ENCODE measurements around the gene MEX3A.

The MEX3A gene

GRCh38 chr1:156102633-156103511, 20.6 kb upstream of the MEX3A start:
- peak; percentile 73 for DNase-seq (ENCODE audit: low read depth)

- DNase-seq (ENCODE audit: low read depth), result no peak
Observed at GRCh38 chr1:156101880-156102279, 19.6 kb upstream of the MEX3A start.

GRCh38 chr1:156100205-156100995, 18.1 kb upstream of the MEX3A start:
- no peak for DNase-seq (ENCODE audit: low read depth)

- DNase-seq (ENCODE audit: low read depth), result no peak
Observed at GRCh38 chr1:156099282-156099681, 17.0 kb upstream of the MEX3A start.

- no peak for DNase-seq (ENCODE audit: low read depth)
Observed at GRCh38 chr1:156098784-156099183, 16.5 kb upstream of the MEX3A start.

- no peak for DNase-seq (ENCODE audit: low read depth)
Observed at GRCh38 chr1:156097499-156098178, 15.4 kb upstream of the MEX3A start.

- peak; percentile 81 for DNase-seq (ENCODE audit: low read depth)
Observed at GRCh38 chr1:156096640-156097391, 14.6 kb upstream of the MEX3A start.

- no peak for DNase-seq (ENCODE audit: low read depth)
Observed at GRCh38 chr1:156095906-156096508, 13.7 kb upstream of the MEX3A start.

- DNase-seq (ENCODE audit: low read depth), result no peak
Observed at GRCh38 chr1:156091610-156092009, 9.3 kb upstream of the MEX3A start.

GRCh38 chr1:156090840-156091188, 8.5 kb upstream of the MEX3A start:
- DNase-seq (ENCODE audit: low read depth), result peak; percentile 63

GRCh38 chr1:156090138-156090839, 8.0 kb upstream of the MEX3A start:
- DNase-seq (ENCODE audit: low read depth), result no peak

GRCh38 chr1:156089704-156090103, 7.4 kb upstream of the MEX3A start:
- DNase-seq (ENCODE audit: low read depth), result no peak

GRCh38 chr1:156086256-156086662, 4.0 kb upstream of the MEX3A start:
- peak; percentile 20 for DNase-seq (ENCODE audit: low read depth)

- DNase-seq (ENCODE audit: low read depth), result no peak
Observed at GRCh38 chr1:156083800-156084790, 1.8 kb upstream of the MEX3A start.

- no peak for DNase-seq (ENCODE audit: low read depth)
Observed at GRCh38 chr1:156081917-156082308, 352 bp downstream of the MEX3A start.

GRCh38 chr1:156081180-156081916, 917 bp downstream of the MEX3A start:
- no peak for DNase-seq (ENCODE audit: low read depth)

- DNase-seq (ENCODE audit: low read depth), result no peak
Observed at GRCh38 chr1:156080863-156081179, 1.4 kb downstream of the MEX3A start.

GRCh38 chr1:156080241-156080862, 1.9 kb downstream of the MEX3A start:
- DNase-seq (ENCODE audit: low read depth), result no peak

GRCh38 chr1:156079762-156080161, 2.5 kb downstream of the MEX3A start:
- DNase-seq (ENCODE audit: low read depth), result no peak
